ENCODE data around the gene LTBP2.

The LTBP2 gene

DNA sequence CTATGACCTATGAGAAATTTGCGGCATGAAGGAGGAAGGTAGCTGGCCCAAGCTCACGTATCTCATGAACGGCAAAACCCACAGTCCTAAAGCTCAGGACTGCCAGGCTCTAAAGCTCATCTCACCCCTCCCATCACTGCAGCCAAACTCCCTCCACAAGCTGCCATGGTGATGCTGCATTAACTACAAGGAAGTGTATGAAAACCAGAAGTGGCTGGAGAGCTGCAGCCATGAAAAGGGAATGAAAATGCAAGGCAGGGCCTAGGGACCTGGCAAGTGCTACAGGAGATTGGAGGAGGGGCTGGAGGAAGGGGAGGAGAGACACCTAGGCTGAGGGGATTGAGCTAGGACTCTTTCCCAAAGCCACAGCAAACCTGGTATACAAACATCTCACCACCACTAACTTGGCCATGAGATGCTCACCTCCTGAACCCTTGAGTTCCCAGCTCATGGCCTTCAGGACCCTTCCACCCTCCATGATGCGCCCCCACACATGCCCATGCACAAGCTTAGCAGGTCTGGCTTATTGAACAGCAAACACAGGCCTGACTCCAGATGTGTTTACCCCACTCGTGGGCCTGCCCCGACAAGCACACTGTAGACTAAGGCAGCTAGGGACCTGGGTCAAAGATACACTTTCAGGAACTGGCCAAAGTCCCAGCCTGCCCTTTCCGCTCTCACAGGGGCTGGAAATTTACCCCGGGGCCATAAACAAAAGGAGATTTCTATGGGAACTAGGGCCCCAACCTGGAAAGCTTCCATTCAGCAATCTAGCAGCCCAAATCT is 42.0 kb downstream of the LTBP2 start:
- peak; percentile 8 for DNase-seq

DNA sequence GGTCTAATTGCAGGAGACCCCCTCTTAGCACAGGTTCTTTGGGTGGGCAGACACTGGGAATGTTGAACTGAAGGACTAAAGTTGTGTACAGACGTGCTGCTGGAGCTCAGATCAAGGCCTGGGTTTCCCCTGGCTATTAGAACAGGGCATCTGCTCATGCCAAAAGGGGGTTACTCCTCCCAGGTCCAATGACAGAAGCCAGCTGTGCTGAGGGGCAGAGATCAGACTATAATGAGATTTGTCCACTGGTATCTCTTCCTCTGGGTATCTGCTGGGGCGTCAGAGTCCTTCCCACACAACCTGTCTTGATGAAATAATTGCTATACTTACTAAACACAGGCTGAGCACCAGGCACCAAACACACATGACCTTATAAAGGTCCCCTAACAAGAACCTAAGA is 42.6 kb downstream of the LTBP2 start:
- DNase-seq: no peak

DNA sequence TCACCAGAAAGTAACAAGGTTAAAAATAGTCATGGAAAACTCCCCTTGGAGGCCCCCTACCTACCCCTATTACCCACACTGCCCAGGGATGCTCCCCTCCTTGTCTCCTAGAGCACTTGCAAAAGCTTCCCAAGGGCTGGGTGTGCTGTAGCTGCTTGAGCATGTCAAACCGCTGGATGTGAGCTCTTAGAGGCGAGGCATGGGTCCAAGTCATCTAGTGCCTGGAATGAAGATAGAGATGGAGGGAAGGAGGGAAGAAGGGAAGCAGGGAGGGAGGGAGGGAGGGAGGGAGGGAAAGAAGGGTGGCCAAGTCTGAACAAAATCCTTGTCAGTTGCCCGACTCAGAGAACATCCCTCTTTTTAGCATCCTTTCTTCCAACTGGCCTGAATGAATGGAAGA is 43.1 kb downstream of the LTBP2 start:
- no peak for DNase-seq

GRCh38 chr14:74568380-74568649 is 43.7 kb downstream of the LTBP2 start:
- DNase-seq: no peak

DNA sequence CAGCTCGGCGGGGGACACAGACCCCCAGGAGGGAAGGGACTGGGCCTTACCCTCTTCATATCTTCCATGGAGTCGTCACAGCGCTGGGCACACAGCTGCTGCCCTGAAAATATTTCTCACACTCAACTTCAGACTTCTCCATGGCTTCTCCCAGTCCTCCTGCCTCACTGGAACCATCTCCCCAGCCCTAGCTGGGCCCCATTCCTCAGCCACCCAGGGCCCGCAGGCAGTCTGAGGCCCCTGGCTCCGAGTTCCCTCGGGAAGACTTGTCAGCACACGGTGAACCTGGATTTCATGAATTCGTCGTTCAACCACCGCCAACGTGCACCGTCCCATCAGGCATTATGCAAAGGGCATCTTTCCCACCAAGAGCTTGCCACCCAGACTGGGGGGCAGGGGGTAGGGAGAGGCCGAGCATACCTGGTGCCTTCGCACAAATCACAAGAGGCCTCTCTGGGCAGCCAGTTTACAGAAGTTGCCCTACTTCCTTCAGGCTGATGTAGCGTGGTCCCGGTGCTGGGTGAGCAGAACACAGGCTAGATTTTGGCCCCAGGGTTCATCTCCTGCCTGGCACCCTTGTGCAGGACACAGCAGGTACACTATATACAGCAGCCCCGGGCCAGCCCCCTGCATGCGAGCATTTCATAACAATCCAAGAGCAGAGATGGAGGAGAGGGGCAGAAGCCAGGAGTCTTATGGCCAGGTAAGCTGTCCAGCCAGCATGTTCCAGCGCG is 44.2 kb downstream of the LTBP2 start:
- DNase-seq: no peak

GRCh38 chr14:74567219-74567618 is 44.8 kb downstream of the LTBP2 start:
- DNase-seq: no peak

GRCh38 chr14:74566174-74567141 is 45.6 kb downstream of the LTBP2 start:
- DNase-seq: no peak

DNA sequence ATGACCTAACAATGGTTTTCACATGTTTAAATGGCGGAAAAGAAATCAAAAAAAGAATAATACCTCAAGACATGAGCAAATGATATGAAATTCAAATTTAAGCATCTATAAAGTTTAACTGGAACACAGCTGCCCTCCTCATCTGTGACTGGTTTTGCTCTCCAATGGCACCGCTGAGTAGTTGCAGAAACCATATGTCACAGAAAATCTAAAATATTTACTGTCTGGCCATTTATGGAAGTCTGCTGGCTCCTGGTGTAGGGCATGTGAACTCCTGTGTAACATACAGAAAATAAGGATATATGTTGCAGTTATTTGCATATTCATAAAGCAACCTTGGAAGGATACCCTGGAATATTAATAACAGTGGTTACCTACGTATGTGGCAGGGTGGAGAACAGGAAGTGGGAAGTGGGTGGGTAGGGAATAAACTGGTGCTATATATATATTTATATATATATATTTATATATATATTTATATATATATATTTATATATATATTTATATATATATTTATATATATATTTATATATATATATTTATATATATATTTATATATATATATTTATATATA is 48.4 kb downstream of the LTBP2 start:
- DNase-seq: no peak

- no peak for DNase-seq
These were observed 48.8 kb downstream of the LTBP2 start for GRCh38 chr14:74563233-74563585.

- DNase-seq: no peak
These were observed 49.4 kb downstream of the LTBP2 start for GRCh38 chr14:74562515-74563232.

DNA sequence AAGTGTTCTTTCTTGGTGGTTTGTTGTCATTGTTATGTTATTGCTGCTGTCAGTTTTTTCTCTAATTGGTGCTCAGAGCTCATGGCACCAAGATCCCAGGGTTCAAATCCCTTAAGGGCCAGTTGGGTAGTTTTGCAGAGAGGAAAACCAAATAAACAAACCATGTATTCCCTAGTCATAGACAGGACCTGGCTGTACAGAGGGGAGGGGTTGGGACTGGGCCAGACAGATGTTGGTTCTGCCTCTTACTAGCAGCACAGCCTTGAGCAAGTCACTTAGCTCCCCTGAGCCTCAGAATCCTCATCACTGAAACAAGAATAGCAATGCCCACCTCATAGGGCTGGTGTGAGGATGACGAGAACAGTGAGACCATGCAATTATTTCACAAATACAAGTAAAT is 53.4 kb downstream of the LTBP2 start:
- DNase-seq: no peak

GRCh38 chr14:74557691-74558090 is 54.3 kb downstream of the LTBP2 start:
- no peak for DNase-seq

- no peak for DNase-seq
These were observed 56.5 kb downstream of the LTBP2 start for GRCh38 chr14:74555476-74556050.

GRCh38 chr14:74554742-74555362 is 57.2 kb downstream of the LTBP2 start:
- no peak for DNase-seq

DNA sequence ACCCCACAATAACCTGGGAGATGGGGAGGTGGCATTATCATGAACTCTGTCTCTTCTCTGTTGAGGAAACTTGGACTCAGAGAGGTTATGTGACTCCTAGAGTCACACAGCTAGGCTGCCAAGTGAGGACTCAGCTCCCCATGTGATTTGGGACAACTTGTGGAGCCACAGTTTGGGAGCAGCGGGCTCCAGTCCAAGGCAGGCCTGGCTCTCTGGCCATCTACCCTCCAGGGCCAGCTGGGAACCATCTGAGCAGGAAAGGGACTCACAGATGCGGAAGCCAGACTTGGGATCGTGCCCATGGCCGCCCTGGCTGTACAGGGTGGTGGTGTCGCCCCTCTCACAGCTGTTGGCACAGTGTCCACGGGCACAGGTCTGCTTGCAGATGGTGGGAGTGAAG is 59.4 kb downstream of the LTBP2 start:
- no peak for DNase-seq

DNA sequence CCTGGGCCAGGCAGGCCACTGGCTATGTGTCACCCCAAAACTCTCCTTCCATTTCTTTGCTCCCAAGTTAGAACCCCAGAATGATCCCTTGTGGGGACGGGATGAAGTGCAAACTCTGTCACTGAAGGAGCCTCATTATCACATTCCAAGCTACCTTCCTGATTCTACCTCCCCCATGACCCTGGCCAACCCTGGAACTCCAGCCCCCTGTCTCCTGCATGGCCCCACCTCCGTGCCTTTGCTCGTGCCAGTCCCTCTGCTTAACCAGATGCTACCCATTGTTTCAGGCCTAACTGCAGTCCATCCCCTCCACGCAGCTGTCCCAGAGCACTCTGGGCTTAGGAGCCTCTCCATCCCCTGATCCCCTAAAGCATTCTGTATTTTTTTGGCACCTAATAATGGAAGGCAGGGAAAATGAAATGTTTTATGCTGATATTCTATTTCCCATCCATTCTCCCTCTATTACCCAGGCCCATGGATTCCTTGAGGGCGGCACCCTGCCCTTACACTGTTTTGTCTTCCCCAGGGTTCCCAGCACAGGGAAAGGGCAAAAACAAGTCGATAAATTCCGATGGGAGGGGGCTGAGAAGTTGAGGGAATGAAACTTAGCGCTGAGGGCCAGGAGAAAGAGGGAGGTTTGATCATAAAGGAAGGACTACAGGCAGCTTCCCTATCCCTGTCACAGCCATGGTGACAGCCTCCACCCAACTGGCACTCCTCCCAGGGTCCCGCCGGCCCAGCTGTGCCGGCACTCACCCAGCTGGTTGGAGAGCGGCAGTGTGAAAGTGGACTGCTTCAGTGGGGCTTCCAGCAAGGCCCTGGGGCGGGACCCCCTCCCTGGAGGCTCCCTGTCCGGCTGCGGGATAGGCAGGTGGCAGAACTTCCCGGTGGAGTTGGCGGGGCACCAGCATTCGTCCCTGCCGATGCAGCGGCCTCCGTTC is 60.3 kb downstream of the LTBP2 start:
- DNase-seq: no peak

GRCh38 chr14:74551001-74551400 is 61.0 kb downstream of the LTBP2 start:
- DNase-seq: no peak

DNA sequence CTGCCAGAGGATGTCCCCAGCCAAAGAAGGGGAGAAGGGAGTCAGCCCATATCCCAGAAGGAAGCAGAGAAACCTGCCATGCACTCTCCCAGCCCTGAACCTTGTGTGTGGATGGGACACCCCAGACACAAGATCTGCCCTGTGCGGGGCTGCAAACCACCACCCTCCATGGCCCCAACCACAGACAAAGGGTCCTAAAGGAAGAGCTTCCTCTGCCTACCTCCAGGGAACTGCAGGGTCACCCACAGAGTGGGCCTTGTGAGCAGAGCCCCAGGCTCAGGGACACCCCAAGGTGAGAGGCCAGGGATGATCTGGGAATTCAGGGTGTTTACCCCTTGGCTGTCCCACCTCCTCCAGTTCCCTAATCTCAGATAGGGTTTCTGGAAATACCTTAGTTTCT is 62.0 kb downstream of the LTBP2 start:
- no peak for DNase-seq

DNA sequence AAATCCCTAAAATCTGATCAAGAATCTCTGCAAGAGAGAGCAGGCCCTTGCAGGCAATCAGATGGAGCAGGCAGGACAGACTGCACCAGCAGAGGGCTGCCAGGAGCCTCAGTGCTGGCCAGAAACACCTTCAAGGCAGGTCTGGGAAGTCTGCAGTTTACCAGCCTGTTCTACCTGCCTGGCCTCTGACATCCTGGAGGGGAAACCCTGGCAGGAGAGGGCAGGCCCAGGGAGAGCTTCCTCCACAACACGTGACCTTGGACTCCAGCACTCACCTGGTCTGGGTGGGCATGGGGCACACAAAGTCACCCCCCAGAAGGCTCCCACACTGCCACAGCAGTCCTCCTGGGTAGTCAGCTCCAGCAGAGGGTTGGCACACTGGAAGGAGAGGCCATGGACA is 62.4 kb downstream of the LTBP2 start:
- no peak for DNase-seq

DNA sequence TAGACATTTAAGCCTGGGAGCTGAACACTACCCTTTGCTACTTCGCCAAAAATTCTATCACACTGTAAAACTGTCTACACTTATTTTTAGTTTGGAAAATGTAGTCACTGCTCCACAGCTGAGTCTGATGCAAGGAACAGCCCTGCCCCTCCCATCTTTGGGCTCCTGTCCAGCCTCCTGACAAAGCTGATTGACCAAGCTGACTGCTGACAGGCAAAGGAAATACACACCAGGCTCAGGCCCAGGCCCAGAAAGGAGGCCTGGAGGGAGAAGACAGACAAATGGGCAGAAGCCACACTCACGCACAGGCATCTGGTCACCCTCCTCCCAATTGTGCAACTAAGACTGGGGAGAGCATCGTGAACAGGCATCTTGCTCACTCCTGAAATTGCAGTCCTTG is 63.2 kb downstream of the LTBP2 start:
- DNase-seq: no peak

Measured in NCI-H1105 treated with DMSO at 0.1 percent for 48 hours (cell line).